Measurements from ENCODE around the gene OSBPL8. TPM values are rescaled to one million over a fixed set of nuclear protein-coding genes. Genes with fewer than 3 reads are reported as not detected.
"Not testable (repeated sequence)": the region's sequence is repeated elsewhere in the genome, so short reads cannot be mapped to it uniquely, and the experiment has no call there.

OSBPL8 gene
- polyA plus RNA-seq, 1 donor = 24.9 TPM

- Histone ChIP-seq H3K4me1 (ENCODE audit: control insufficient read depth, insufficient read depth, low read length) (no peaks in the 10 kb centered on the region), H3K9me3 (ENCODE audit: control insufficient read depth, low read depth, low read length) (no peaks in the 10 kb centered on the region), H3K4me3 (ENCODE audit: low read length) (no peak overlapping the region), H3K27ac (ENCODE audit: low read length) (no peak overlapping the region), H3K36me3 (ENCODE audit: control insufficient read depth, insufficient read depth, low read length) (no peaks in the 10 kb centered on the region), H3K27me3 (ENCODE audit: control insufficient read depth, insufficient read depth, low read length) (no peaks in the 10 kb centered on the region)
- DNase-seq = no peak
- WGBS (ENCODE audit: insufficient coverage, low lambda C conversion rate) = 100% methylated on average over 1 of the region's 3 CpGs
These were observed 151.9 kb downstream of the OSBPL8 start for GRCh38 chr12:76407710-76408109.

DNA sequence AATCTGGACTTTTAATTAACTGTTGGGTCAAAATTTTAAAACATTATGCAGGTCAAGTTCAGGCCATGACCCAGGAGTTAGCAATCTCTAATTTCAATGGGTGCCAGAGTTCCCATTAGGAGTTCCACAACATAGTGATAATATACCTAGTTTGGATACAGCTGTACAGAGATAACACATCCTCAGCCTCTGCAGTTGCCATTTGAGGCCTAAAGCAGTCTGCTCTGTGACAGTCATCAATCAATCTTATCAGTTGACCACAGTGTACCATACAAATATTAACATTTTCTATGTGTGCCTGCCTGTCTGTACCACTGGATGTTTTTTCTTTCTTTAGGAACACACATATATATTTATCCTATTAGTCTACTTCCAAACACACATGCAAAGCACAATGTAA lies 157.3 kb downstream of the OSBPL8 start:
- Histone ChIP-seq H3K27ac (ENCODE audit: low read length) (no peak overlapping the region), H3K36me3 (ENCODE audit: control insufficient read depth, insufficient read depth, low read length) (peaks cover 8% of the 10 kb centered on the region), H3K4me1 (ENCODE audit: control insufficient read depth, insufficient read depth, low read length) (no peaks in the 10 kb centered on the region), H3K27me3 (ENCODE audit: control insufficient read depth, insufficient read depth, low read length) (no peaks in the 10 kb centered on the region), H3K4me3 (ENCODE audit: low read length) (no peak overlapping the region), H3K9me3 (ENCODE audit: control insufficient read depth, low read depth, low read length) (no peaks in the 10 kb centered on the region)
- DNase-seq = peak in 1 of 2 donors; percentile 3

- H3K36me3 ChIP-seq (ENCODE audit: control insufficient read depth, insufficient read depth, low read length) = peaks cover 8% of the 10 kb centered on the region
- WGBS (ENCODE audit: insufficient coverage, low lambda C conversion rate) = no CpG with 5 or more reads among the region's 2 CpGs
- no peak overlapping the region for H3K4me3 ChIP-seq (ENCODE audit: low read length)
- H3K27me3 ChIP-seq (ENCODE audit: control insufficient read depth, insufficient read depth, low read length) = no peaks in the 10 kb centered on the region
- H3K4me1 ChIP-seq (ENCODE audit: control insufficient read depth, insufficient read depth, low read length) = no peaks in the 10 kb centered on the region
- DNase-seq = no peak
- H3K9me3 ChIP-seq (ENCODE audit: control insufficient read depth, low read depth, low read length) = no peaks in the 10 kb centered on the region
- H3K27ac ChIP-seq (ENCODE audit: low read length) = no peak overlapping the region
These were observed 159.4 kb downstream of the OSBPL8 start for GRCh38 chr12:76400136-76400535.

- Histone ChIP-seq H3K27ac (ENCODE audit: low read length) (no peak overlapping the region), H3K9me3 (ENCODE audit: control insufficient read depth, low read depth, low read length) (no peaks in the 10 kb centered on the region), H3K4me3 (ENCODE audit: low read length) (no peak overlapping the region), H3K27me3 (ENCODE audit: control insufficient read depth, insufficient read depth, low read length) (no peaks in the 10 kb centered on the region), H3K36me3 (ENCODE audit: control insufficient read depth, insufficient read depth, low read length) (peaks cover 8% of the 10 kb centered on the region), H3K4me1 (ENCODE audit: control insufficient read depth, insufficient read depth, low read length) (no peaks in the 10 kb centered on the region)
- 100% methylated on average over 1 of the region's 2 CpGs for WGBS (ENCODE audit: insufficient coverage, low lambda C conversion rate)
- DNase-seq = no peak
These were observed 160.5 kb downstream of the OSBPL8 start for GRCh38 chr12:76399040-76399439.

GRCh38 chr12:76398106-76398505 lies 161.5 kb downstream of the OSBPL8 start:
- H3K27me3 ChIP-seq (ENCODE audit: control insufficient read depth, insufficient read depth, low read length) = no peaks in the 10 kb centered on the region
- H3K36me3 ChIP-seq (ENCODE audit: control insufficient read depth, insufficient read depth, low read length) = peaks cover 8% of the 10 kb centered on the region
- no peaks in the 10 kb centered on the region for H3K9me3 ChIP-seq (ENCODE audit: control insufficient read depth, low read depth, low read length)
- H3K4me1 ChIP-seq (ENCODE audit: control insufficient read depth, insufficient read depth, low read length) = no peaks in the 10 kb centered on the region
- DNase-seq = no peak
- H3K4me3 ChIP-seq (ENCODE audit: low read length) = no peak overlapping the region
- no peak overlapping the region for H3K27ac ChIP-seq (ENCODE audit: low read length)

- DNase-seq = no peak
- no peaks in the 10 kb centered on the region for H3K9me3 ChIP-seq (ENCODE audit: control insufficient read depth, low read depth, low read length)
- no peak overlapping the region for H3K4me3 ChIP-seq (ENCODE audit: low read length)
- H3K4me1 ChIP-seq (ENCODE audit: control insufficient read depth, insufficient read depth, low read length) = no peaks in the 10 kb centered on the region
- WGBS (ENCODE audit: insufficient coverage, low lambda C conversion rate) = 90% methylated on average over 1 of the region's 1 CpG
- no peaks in the 10 kb centered on the region for H3K27me3 ChIP-seq (ENCODE audit: control insufficient read depth, insufficient read depth, low read length)
- H3K36me3 ChIP-seq (ENCODE audit: control insufficient read depth, insufficient read depth, low read length) = peaks cover 23% of the 10 kb centered on the region
- H3K27ac ChIP-seq (ENCODE audit: low read length) = no peak overlapping the region
These were observed 168.1 kb downstream of the OSBPL8 start for GRCh38 chr12:76391461-76391860.

DNA sequence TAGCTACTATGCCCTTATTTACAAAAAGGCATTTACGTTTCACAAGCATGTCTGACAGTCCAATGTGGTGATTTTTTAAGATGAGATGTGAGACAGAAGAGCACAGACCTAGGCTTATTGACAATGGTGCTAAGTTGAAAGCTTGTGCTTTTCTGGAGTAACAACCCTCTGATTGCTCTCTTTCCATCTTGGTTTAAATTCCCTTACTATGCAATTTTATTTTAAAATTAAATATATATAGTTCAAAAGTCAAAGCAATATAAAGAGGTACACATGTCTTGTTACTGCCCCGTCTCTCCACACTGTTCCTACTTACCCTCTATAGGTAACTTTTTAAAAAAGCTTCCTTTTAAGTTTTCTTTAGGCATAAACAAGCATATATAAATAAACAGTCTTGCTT lies 172.0 kb downstream of the OSBPL8 start:
- no peak overlapping the region for H3K4me3 ChIP-seq (ENCODE audit: low read length)
- 100% methylated on average over 1 of the region's 2 CpGs for WGBS (ENCODE audit: insufficient coverage, low lambda C conversion rate)
- H3K27ac ChIP-seq (ENCODE audit: low read length) = no peak overlapping the region
- no peak for DNase-seq
- H3K27me3 ChIP-seq (ENCODE audit: control insufficient read depth, insufficient read depth, low read length) = no peaks in the 10 kb centered on the region
- no peaks in the 10 kb centered on the region for H3K4me1 ChIP-seq (ENCODE audit: control insufficient read depth, insufficient read depth, low read length)
- H3K36me3 ChIP-seq (ENCODE audit: control insufficient read depth, insufficient read depth, low read length) = peaks cover 28% of the 10 kb centered on the region
- H3K9me3 ChIP-seq (ENCODE audit: control insufficient read depth, low read depth, low read length) = no peaks in the 10 kb centered on the region

DNA sequence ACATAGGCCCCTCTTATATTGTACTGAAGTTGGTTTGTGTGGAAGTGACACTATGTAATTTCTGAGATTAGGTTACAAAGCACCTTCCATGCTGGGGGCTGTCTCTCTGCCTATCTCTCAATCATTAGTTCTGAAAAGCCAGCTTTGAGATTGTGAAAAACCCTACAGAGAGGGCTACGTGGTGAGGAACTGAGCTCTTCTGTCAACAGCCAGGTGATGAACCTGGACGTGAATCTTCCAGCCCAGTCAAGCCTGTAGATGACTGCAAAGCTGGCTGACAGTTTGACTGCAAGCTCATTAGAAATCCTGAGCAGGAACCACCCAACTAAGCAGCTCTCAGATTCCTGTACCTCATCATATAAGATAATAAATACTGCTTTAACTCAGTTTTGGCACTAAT lies 175.0 kb downstream of the OSBPL8 start:
- H3K4me3 ChIP-seq (ENCODE audit: low read length) = no peak overlapping the region
- DNase-seq = no peak
- no CpG with 5 or more reads among the region's 2 CpGs for WGBS (ENCODE audit: insufficient coverage, low lambda C conversion rate)
- no peaks in the 10 kb centered on the region for H3K27me3 ChIP-seq (ENCODE audit: control insufficient read depth, insufficient read depth, low read length)
- H3K4me1 ChIP-seq (ENCODE audit: control insufficient read depth, insufficient read depth, low read length) = no peaks in the 10 kb centered on the region
- H3K36me3 ChIP-seq (ENCODE audit: control insufficient read depth, insufficient read depth, low read length) = peaks cover 15% of the 10 kb centered on the region
- no peaks in the 10 kb centered on the region for H3K9me3 ChIP-seq (ENCODE audit: control insufficient read depth, low read depth, low read length)
- H3K27ac ChIP-seq (ENCODE audit: low read length) = no peak overlapping the region

GRCh38 chr12:76383988-76384387 lies 175.6 kb downstream of the OSBPL8 start:
- Histone ChIP-seq H3K4me1 (ENCODE audit: control insufficient read depth, insufficient read depth, low read length) (no peaks in the 10 kb centered on the region), H3K4me3 (ENCODE audit: low read length) (no peak overlapping the region), H3K27ac (ENCODE audit: low read length) (no peak overlapping the region), H3K36me3 (ENCODE audit: control insufficient read depth, insufficient read depth, low read length) (peaks cover 11% of the 10 kb centered on the region), H3K27me3 (ENCODE audit: control insufficient read depth, insufficient read depth, low read length) (no peaks in the 10 kb centered on the region), H3K9me3 (ENCODE audit: control insufficient read depth, low read depth, low read length) (no peaks in the 10 kb centered on the region)
- no CpG with 5 or more reads among the region's 3 CpGs for WGBS (ENCODE audit: insufficient coverage, low lambda C conversion rate)
- DNase-seq = no peak

DNA sequence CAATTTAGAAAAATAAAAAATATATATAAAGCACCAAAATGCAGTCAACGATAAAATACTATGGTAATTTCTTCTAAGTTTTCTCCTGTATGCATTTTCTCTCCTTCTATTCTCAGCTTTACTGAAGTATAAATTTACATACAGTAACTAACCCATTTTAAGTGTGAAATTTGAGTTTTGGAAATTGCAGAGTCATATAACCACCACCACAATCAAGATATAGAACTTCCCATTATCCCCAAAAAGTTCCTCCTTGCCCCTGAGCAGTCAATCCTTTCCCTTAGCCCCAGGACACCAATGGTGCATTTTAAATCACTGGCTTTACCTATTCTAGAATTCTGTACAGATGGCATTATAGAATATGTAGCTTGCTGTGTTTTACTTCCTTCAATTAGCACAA lies 180.3 kb downstream of the OSBPL8 start:
- 100% methylated on average over 1 of the region's 1 CpG for WGBS (ENCODE audit: insufficient coverage, low lambda C conversion rate)
- no peak overlapping the region for H3K4me3 ChIP-seq (ENCODE audit: low read length)
- H3K9me3 ChIP-seq (ENCODE audit: control insufficient read depth, low read depth, low read length) = no peaks in the 10 kb centered on the region

DNA sequence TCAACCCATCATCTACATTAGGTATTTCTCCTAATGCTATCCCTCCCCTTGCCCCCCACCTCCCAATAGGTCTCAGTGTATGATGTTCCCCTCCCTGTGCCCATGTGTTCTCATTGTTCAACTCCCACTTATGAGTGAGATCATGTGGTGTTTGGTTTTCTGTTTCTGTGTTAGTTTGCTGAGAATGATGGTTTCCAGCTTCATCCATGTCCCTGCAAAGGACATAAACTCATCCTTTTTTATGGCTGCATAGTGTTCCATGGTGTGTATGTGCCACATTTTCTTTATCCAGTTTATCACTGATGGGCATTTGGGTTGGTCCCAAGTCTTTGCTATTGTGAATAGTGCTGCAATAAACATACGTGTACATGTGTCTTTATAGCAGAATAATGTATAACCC lies 182.7 kb downstream of the OSBPL8 start:
- not testable (repeated sequence) for H3K4me1 ChIP-seq (ENCODE audit: control insufficient read depth, insufficient read depth, low read length); H3K4me3 ChIP-seq (ENCODE audit: low read length); H3K9me3 ChIP-seq (ENCODE audit: control insufficient read depth, low read depth, low read length); H3K27ac ChIP-seq (ENCODE audit: low read length); H3K36me3 ChIP-seq (ENCODE audit: control insufficient read depth, insufficient read depth, low read length); H3K27me3 ChIP-seq (ENCODE audit: control insufficient read depth, insufficient read depth, low read length); DNase-seq
- WGBS (ENCODE audit: insufficient coverage, low lambda C conversion rate) = 100% methylated on average over 1 of the region's 1 CpG

More for the DNA sequence above, 180.3 kb downstream of the OSBPL8 start:
- Histone ChIP-seq H3K4me1 (ENCODE audit: control insufficient read depth, insufficient read depth, low read length) (no peaks in the 10 kb centered on the region), H3K27me3 (ENCODE audit: control insufficient read depth, insufficient read depth, low read length) (no peaks in the 10 kb centered on the region), H3K27ac (ENCODE audit: low read length) (no peak overlapping the region), H3K36me3 (ENCODE audit: control insufficient read depth, insufficient read depth, low read length) (peaks cover 7% of the 10 kb centered on the region)
- no peak for DNase-seq
